Caco-2 (cell line): Measurements from ENCODE around the gene KIRREL3. TPM values are rescaled to one million over a fixed set of nuclear protein-coding genes. Genes with fewer than 3 reads are reported as not detected.

Experiments
- BruUV-seq: library from RNA; stranded (reverse); fragments of 400-500 nt; replicated peaks from 2 replicates; lab custom pipeline; 2021; lab: Mats Ljungman, UMichigan
- CTCF ChIA-PET: fragments of 300-600 bp; sonication (Branson Sonifier 250); formaldehyde crosslinking; loops from one replicate; lab custom pipeline; 2022; ENCODE audit warnings: antibody characterized with exemption; lab: Charles Lee
- POLR2A ChIA-PET: fragments of 300-600 bp; sonication (Branson Sonifier 250); formaldehyde crosslinking; loops from one replicate; lab custom pipeline; 2022; ENCODE audit warnings: antibody characterized with exemption; lab: Charles Lee
- DNase-seq, 2 experiments: peaks; one replicate each; pipeline versions ENCODE4 v3.0.0 to v3.0.0-alpha.2; 2020 to 2022
- H3K27me3 ChIP-seq: replicated peaks from 2 replicates; pipeline ENCODE4 v1.6.0; 2011; ENCODE audit warnings: low read length; ENCODE audit not compliant: control insufficient read depth, insufficient read depth
- H3K36me3 ChIP-seq: 2 replicates; pipeline ENCODE4 v1.5.1; 2011; ENCODE audit warnings: low read length; ENCODE audit not compliant: control insufficient read depth, insufficient read depth
- H3K4me1 ChIP-seq: fragments of 250-450 bp; sonication (Bioruptor Pico); 2 replicates; pipeline ENCODE4 v1.5.1; 2020; ENCODE audit warnings: mild to moderate bottlenecking
- H3K4me3 ChIP-seq: 2 replicates; pipeline ENCODE4 v1.5.1; 2011; ENCODE audit warnings: low read depth, mild to moderate bottlenecking, control low read depth, low read length
- H3K9me3 ChIP-seq: fragments of 250-450 bp; sonication (Bioruptor Pico); 2 replicates; pipeline ENCODE4 v1.5.1; 2020; ENCODE audit warnings: mild to moderate bottlenecking, moderate library complexity
- H3K27ac Mint-ChIP-seq: one replicate; pipeline ENCODE4 v1.8.0; 2022; ENCODE audit warnings: mixed read lengths; ENCODE audit not compliant: unreplicated experiment
- H3K27me3 Mint-ChIP-seq: one replicate; pipeline ENCODE4 v1.8.0; 2022; ENCODE audit warnings: mixed read lengths; ENCODE audit not compliant: insufficient read depth, unreplicated experiment
- H3K36me3 Mint-ChIP-seq: one replicate; pipeline ENCODE4 v1.8.0; 2022; ENCODE audit warnings: mild to moderate bottlenecking, mixed read lengths; ENCODE audit not compliant: insufficient read depth, unreplicated experiment
- H3K4me1 Mint-ChIP-seq: one replicate; pipeline ENCODE4 v1.8.0; 2022; ENCODE audit warnings: low read depth, mixed read lengths; ENCODE audit not compliant: unreplicated experiment
- H3K4me3 Mint-ChIP-seq: one replicate; pipeline ENCODE4 v1.8.0; 2022; ENCODE audit warnings: mild to moderate bottlenecking, moderate library complexity, mixed read lengths; ENCODE audit not compliant: unreplicated experiment
- H3K9me3 Mint-ChIP-seq: one replicate; pipeline ENCODE4 v1.8.0; 2022; ENCODE audit warnings: mixed read lengths; ENCODE audit not compliant: unreplicated experiment
- CTCF ChIP-seq, 2 experiments: fragments of 200-600 bp in 1 of 2; IDR thresholded peaks; 1 replicate in 1 of 2; 2 replicates in 1 of 2; pipeline versions ENCODE4 v1.5.1 to v1.8.0; 2011 to 2022; ENCODE audit warnings: antibody characterized with exemption in 1 of 2, control low read depth in 1 of 2, inconsistent platforms in 1 of 2, low read depth in 1 of 2, low read length in 1 of 2, mild to moderate bottlenecking in 1 of 2, moderate library complexity in 1 of 2; ENCODE audit not compliant: insufficient read depth in 1 of 2, severe bottlenecking in 1 of 2, unreplicated experiment in 1 of 2
- intact Hi-C: fragments of 100-400 bp; cut with micrococcal nuclease; formaldehyde crosslinking; loops from one replicate; pipeline ENCODE4 v1.10.0; 2022; ENCODE audit not compliant: unreplicated experiment
- total RNA-seq: library from RNA; stranded (reverse); gene quantifications from 2 replicates; pipeline ENCODE4 v1.2.3, GENCODE V29; 2022

The KIRREL3 gene
- total RNA-seq, 1 experiment from 2014 or later, result not detected

DNA sequence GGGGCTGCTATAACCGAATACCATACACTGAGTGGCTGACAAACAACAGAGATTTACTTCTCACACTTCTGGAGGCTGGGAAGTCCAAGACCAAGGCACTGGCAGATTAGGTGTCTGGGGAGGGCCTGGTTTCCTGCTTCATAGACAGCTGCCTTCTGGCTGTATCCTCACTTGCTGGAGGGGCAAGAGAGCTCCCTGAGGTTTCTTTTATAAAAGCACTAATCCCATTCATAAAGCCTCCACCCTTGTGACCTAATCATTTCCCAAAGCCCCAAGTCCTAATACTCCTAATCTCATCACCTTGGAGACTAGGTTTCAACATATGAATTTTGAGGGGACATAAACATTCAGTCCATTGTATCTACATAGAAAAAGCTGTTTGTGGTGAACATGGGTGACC, 131.8 kb downstream of the KIRREL3 start:
- no peaks in the 10 kb centered on the region for H3K36me3 ChIP-seq
- BruUV-seq, result no TSS peak
- Mint-ChIP-seq H3K9me3 (no peaks in the 10 kb centered on the region), H3K4me3 (no peak overlapping the region), H3K36me3 (no peaks in the 10 kb centered on the region), H3K27me3 (peaks cover 17% of the 10 kb centered on the region), H3K4me1 (no peaks in the 10 kb centered on the region), H3K27ac (no peak overlapping the region)
- no peak overlapping the region for H3K4me3 ChIP-seq
- POLR2A ChIA-PET, result no interaction called here
- intact Hi-C loops, result no loop called here
- H3K9me3 ChIP-seq, result no peaks in the 10 kb centered on the region
- H3K27me3 ChIP-seq, result no peaks in the 10 kb centered on the region; the same call in none of the 2 replicates
- DNase-seq, result no peak
- H3K4me1 ChIP-seq, result no peaks in the 10 kb centered on the region
- TF ChIP-seq CTCF (IDR thresholded peaks at IDR 0.05; ENCODE audit: insufficient read depth in 1 of 2, low read depth in 1 of 2, low read length in 1 of 2, severe bottlenecking in 1 of 2, unreplicated experiment in 1 of 2), result no peak
- CTCF ChIA-PET, result no interaction called here

DNA sequence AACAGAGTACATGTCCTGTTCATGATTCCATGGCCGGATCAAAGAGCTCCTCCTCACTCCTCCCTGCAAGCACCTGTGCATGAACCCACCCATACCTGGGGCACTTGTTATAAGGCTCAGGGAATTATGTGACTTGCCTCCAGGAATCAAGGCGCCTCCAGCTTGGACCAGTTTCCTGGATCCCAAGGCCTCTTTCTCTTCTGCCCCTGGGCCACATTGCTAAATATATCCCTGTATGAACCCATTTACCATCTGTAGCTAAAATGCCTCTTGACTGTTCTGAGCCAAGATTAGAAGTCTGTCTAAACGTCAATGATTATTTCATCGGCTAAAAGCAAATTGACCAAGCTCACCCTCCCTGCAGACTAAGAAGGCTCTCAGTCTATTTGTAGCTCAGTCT, 135.6 kb downstream of the KIRREL3 start:
- no peaks in the 10 kb centered on the region for H3K4me1 ChIP-seq
- intact Hi-C loops, result no loop called here
- Mint-ChIP-seq H3K9me3 (no peaks in the 10 kb centered on the region), H3K27me3 (peaks cover 24% of the 10 kb centered on the region), H3K27ac (no peak overlapping the region), H3K36me3 (no peaks in the 10 kb centered on the region), H3K4me3 (no peak overlapping the region), H3K4me1 (no peaks in the 10 kb centered on the region)
- no peaks in the 10 kb centered on the region for H3K36me3 ChIP-seq
- POLR2A ChIA-PET, result no interaction called here
- no peak overlapping the region for H3K4me3 ChIP-seq
- no TSS peak for BruUV-seq
- no peaks in the 10 kb centered on the region for H3K9me3 ChIP-seq
- CTCF ChIA-PET, result no interaction called here
- no peak for TF ChIP-seq CTCF (IDR thresholded peaks at IDR 0.05; ENCODE audit: insufficient read depth in 1 of 2, low read depth in 1 of 2, low read length in 1 of 2, severe bottlenecking in 1 of 2, unreplicated experiment in 1 of 2)
- peaks cover 1% of the 10 kb centered on the region for H3K27me3 ChIP-seq
- DNase-seq, result no peak

GRCh38 chr11:126863294-126863997, 137.1 kb downstream of the KIRREL3 start:
- peaks cover 24% of the 10 kb centered on the region for H3K27me3 Mint-ChIP-seq
- no TSS peak for BruUV-seq
- H3K27ac Mint-ChIP-seq, result no peak overlapping the region

More at GRCh38 chr11:126863294-126863997, 137.1 kb downstream of the KIRREL3 start:
- intact Hi-C loops, result no loop called here
- Mint-ChIP-seq H3K9me3 (no peaks in the 10 kb centered on the region), H3K36me3 (no peaks in the 10 kb centered on the region), H3K4me3 (no peak overlapping the region), H3K4me1 (no peaks in the 10 kb centered on the region)
- Histone ChIP-seq H3K36me3 (no peaks in the 10 kb centered on the region), H3K9me3 (no peaks in the 10 kb centered on the region), H3K4me1 (no peaks in the 10 kb centered on the region), H3K27me3 (peaks cover 1% of the 10 kb centered on the region), H3K4me3 (no peak overlapping the region)
- ChIA-PET POLR2A (no interaction called here), CTCF (no interaction called here)
- TF ChIP-seq CTCF (IDR thresholded peaks at IDR 0.05; ENCODE audit: insufficient read depth in 1 of 2, low read depth in 1 of 2, low read length in 1 of 2, severe bottlenecking in 1 of 2, unreplicated experiment in 1 of 2), result no peak
- no peak for DNase-seq
